ENCODE data around the gene MGARP. TPM values are rescaled to one million over a fixed set of nuclear protein-coding genes. Genes with fewer than 3 reads are reported as not detected.

The MGARP gene
- total RNA-seq, 1 donor from 2014 or later, result 0.45 TPM

DNA sequence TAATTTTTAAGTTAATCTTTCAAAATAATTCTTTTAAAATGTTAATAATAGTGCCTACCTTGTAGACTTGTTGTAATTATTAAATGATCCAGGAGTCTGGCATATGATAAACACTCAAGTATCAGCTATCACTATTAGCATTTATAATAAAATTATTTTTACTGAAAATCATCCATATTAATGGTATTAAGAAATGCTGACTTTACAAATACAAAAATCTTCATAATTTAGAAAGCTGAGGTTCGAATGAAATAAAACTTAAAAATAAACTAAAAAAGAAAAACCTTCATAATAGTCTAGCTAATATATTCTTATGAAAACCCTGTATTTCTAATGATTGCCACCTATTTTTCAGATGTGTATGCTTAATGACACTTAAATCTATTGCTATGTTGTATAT is 5.2 kb downstream of the MGARP start:
- H3K27ac ChIP-seq (ENCODE audit: low read depth, low read length), result no peak overlapping the region
- no peaks in the 10 kb centered on the region for H3K36me3 ChIP-seq (ENCODE audit: insufficient read depth, low read length)
- DNase-seq (ENCODE audit: low read depth), result no peak
- FAIRE-seq, result no peak
- H3K4me1 ChIP-seq (ENCODE audit: insufficient read depth, low read length), result peaks cover 9% of the 10 kb centered on the region
- no peaks in the 10 kb centered on the region for H3K9me3 ChIP-seq (ENCODE audit: insufficient read depth, low read depth, low read length)
- no peaks in the 10 kb centered on the region for H3K36me3 Mint-ChIP-seq (ENCODE audit: low read depth, unreplicated experiment)
- no peaks in the 10 kb centered on the region for H3K27me3 ChIP-seq (ENCODE audit: insufficient read depth, low read length)
- H3K4me2 ChIP-seq (ENCODE audit: low read length), result no peak overlapping the region
- H3K4me3 Mint-ChIP-seq (ENCODE audit: unreplicated experiment), result no peak overlapping the region
- TF ChIP-seq EZH2 (IDR thresholded peaks at IDR 0.05; ENCODE audit: insufficient read depth, low read length), result no peak
- TF ChIP-seq, protein P1, sequence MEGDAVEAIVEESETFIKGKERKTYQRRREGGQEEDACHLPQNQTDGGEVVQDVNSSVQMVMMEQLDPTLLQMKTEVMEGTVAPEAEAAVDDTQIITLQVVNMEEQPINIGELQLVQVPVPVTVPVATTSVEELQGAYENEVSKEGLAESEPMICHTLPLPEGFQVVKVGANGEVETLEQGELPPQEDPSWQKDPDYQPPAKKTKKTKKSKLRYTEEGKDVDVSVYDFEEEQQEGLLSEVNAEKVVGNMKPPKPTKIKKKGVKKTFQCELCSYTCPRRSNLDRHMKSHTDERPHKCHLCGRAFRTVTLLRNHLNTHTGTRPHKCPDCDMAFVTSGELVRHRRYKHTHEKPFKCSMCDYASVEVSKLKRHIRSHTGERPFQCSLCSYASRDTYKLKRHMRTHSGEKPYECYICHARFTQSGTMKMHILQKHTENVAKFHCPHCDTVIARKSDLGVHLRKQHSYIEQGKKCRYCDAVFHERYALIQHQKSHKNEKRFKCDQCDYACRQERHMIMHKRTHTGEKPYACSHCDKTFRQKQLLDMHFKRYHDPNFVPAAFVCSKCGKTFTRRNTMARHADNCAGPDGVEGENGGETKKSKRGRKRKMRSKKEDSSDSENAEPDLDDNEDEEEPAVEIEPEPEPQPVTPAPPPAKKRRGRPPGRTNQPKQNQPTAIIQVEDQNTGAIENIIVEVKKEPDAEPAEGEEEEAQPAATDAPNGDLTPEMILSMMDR (IDR thresholded peaks at IDR 0.05; ENCODE audit: insufficient read depth, low read depth, low read length), result no peak
- peaks cover 27% of the 10 kb centered on the region for H3K27me3 Mint-ChIP-seq (ENCODE audit: low read depth, unreplicated experiment)
- no peak overlapping the region for H3K9ac ChIP-seq (ENCODE audit: low read length)
- H3K4me3 ChIP-seq (ENCODE audit: insufficient read depth, low read depth, low read length), result no peak overlapping the region
- no peaks in the 10 kb centered on the region for H3K4me1 Mint-ChIP-seq (ENCODE audit: low read depth, unreplicated experiment)
- H3K27ac Mint-ChIP-seq (ENCODE audit: unreplicated experiment), result no peak overlapping the region
- H2AFZ ChIP-seq (ENCODE audit: low read depth, low read length), result no peak overlapping the region
- H3K79me2 ChIP-seq (ENCODE audit: insufficient read depth, low read length), result no peaks in the 10 kb centered on the region
- no peaks in the 10 kb centered on the region for H3K9me3 Mint-ChIP-seq (ENCODE audit: unreplicated experiment)
- no peaks in the 10 kb centered on the region for H4K20me1 ChIP-seq (ENCODE audit: insufficient read depth, low read length)

DNA sequence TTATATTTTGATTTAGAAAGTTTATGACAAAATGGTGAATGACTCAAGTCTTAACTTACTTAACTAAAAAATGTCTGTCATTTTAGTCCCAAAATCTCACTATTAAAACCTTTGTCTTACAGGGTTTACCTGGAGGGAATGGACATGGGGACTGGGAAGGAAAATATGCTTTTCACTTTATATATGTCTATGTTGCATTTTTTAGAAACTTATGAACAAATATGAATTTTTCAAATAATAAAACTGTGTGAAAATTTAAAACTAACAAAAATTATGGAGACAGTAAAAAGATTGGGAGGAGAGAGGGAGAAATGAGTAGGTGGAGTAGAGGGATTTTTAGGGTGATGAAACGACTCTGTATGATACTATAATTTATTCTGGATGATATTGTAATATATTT is 6.2 kb downstream of the MGARP start:
- H3K4me2 ChIP-seq (ENCODE audit: low read length), result no peak overlapping the region
- no peaks in the 10 kb centered on the region for H3K9me3 ChIP-seq (ENCODE audit: insufficient read depth, low read depth, low read length)
- FAIRE-seq, result no peak
- H4K20me1 ChIP-seq (ENCODE audit: insufficient read depth, low read length), result no peaks in the 10 kb centered on the region
- no peaks in the 10 kb centered on the region for H3K27me3 ChIP-seq (ENCODE audit: insufficient read depth, low read length)
- TF ChIP-seq EZH2 (IDR thresholded peaks at IDR 0.05; ENCODE audit: insufficient read depth, low read length), result no peak
- TF ChIP-seq, protein P1 (IDR thresholded peaks at IDR 0.05; ENCODE audit: insufficient read depth, low read depth, low read length), result no peak
- Mint-ChIP-seq H3K27ac (ENCODE audit: unreplicated experiment) (no peak overlapping the region), H3K4me3 (ENCODE audit: unreplicated experiment) (no peak overlapping the region), H3K4me1 (ENCODE audit: low read depth, unreplicated experiment) (no peaks in the 10 kb centered on the region), H3K9me3 (ENCODE audit: unreplicated experiment) (no peaks in the 10 kb centered on the region), H3K27me3 (ENCODE audit: low read depth, unreplicated experiment) (peaks cover 18% of the 10 kb centered on the region), H3K36me3 (ENCODE audit: low read depth, unreplicated experiment) (no peaks in the 10 kb centered on the region)
- peaks cover 4% of the 10 kb centered on the region for H3K4me1 ChIP-seq (ENCODE audit: insufficient read depth, low read length)
- no peak overlapping the region for H3K27ac ChIP-seq (ENCODE audit: low read depth, low read length)
- H2AFZ ChIP-seq (ENCODE audit: low read depth, low read length), result no peak overlapping the region
- H3K36me3 ChIP-seq (ENCODE audit: insufficient read depth, low read length), result no peaks in the 10 kb centered on the region
- no peak for DNase-seq (ENCODE audit: low read depth)
- H3K9ac ChIP-seq (ENCODE audit: low read length), result no peak overlapping the region
- no peak overlapping the region for H3K4me3 ChIP-seq (ENCODE audit: insufficient read depth, low read depth, low read length)
- no peaks in the 10 kb centered on the region for H3K79me2 ChIP-seq (ENCODE audit: insufficient read depth, low read length)

DNA sequence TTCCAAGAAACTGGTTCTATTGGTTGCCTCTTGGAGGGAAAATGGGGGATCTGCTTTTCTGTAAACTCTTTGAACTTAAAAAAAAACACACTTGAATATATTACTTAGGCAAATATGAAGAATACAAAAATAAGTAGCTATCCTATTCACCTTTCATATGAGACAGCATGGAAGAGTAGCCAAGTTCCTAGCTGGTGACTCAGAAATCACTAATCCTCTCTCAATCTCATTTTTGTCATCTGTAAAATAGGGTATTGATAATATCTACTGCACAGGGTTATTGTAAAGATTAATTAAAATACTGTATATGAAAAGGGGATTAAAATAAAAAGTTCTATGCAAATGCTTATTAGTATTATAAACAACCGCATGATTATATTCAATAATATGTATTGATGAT is 12.7 kb downstream of the MGARP start:
- DNase-seq (ENCODE audit: low read depth), result peak; percentile 6
- Mint-ChIP-seq H3K9me3 (ENCODE audit: unreplicated experiment) (no peaks in the 10 kb centered on the region), H3K27ac (ENCODE audit: unreplicated experiment) (no peak overlapping the region), H3K4me3 (ENCODE audit: unreplicated experiment) (no peak overlapping the region), H3K4me1 (ENCODE audit: low read depth, unreplicated experiment) (peaks cover 23% of the 10 kb centered on the region), H3K27me3 (ENCODE audit: low read depth, unreplicated experiment) (no peaks in the 10 kb centered on the region), H3K36me3 (ENCODE audit: low read depth, unreplicated experiment) (no peaks in the 10 kb centered on the region)
- H3K79me2 ChIP-seq (ENCODE audit: insufficient read depth, low read length), result no peaks in the 10 kb centered on the region
- no peak overlapping the region for H2AFZ ChIP-seq (ENCODE audit: low read depth, low read length)
- TF ChIP-seq, protein P1 (IDR thresholded peaks at IDR 0.05; ENCODE audit: insufficient read depth, low read depth, low read length), result no peak
- TF ChIP-seq EZH2 (IDR thresholded peaks at IDR 0.05; ENCODE audit: insufficient read depth, low read length), result no peak
- no peaks in the 10 kb centered on the region for H3K36me3 ChIP-seq (ENCODE audit: insufficient read depth, low read length)
- no peaks in the 10 kb centered on the region for H4K20me1 ChIP-seq (ENCODE audit: insufficient read depth, low read length)
- H3K9ac ChIP-seq (ENCODE audit: low read length), result no peak overlapping the region
- H3K27ac ChIP-seq (ENCODE audit: low read depth, low read length), result no peak overlapping the region
- no peaks in the 10 kb centered on the region for H3K9me3 ChIP-seq (ENCODE audit: insufficient read depth, low read depth, low read length)
- peak overlapping the region; percentile 85 for H3K4me2 ChIP-seq (ENCODE audit: low read length)
- H3K27me3 ChIP-seq (ENCODE audit: insufficient read depth, low read length), result no peaks in the 10 kb centered on the region
- H3K4me1 ChIP-seq (ENCODE audit: insufficient read depth, low read length), result peaks cover 11% of the 10 kb centered on the region
- FAIRE-seq, result no peak
- H3K4me3 ChIP-seq (ENCODE audit: insufficient read depth, low read depth, low read length), result no peak overlapping the region
